GM19467 (cell line): ENCODE results near the gene BSX.

Experiments used
- ATAC-seq: cut with Tn5 transposase; IDR thresholded peaks from one replicate; pipeline ENCODE4 v1.9.1; 2021; ENCODE audit warnings: mild to moderate bottlenecking, moderate library complexity; ENCODE audit not compliant: unreplicated experiment

Gene BSX

DNA sequence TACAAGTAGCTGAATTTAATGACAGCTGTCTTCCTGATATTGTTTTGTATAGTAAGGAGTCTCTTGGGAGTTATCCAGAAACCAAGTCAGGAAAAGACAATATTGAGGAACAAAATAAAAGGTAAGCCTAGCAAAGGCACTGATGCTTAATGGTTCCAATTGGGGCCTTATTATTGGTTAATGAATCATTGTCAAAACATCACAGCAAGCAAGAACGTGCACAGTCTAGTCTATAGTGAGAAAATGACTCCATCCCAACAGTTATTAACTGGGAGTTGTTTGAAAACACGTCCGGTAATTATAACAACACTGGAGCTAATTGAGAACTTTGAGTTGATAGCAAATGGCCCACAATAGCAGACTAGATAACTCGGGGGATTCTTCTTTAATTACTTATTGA, 17.7 kb downstream of the BSX start:
- ATAC-seq, result no peak

DNA sequence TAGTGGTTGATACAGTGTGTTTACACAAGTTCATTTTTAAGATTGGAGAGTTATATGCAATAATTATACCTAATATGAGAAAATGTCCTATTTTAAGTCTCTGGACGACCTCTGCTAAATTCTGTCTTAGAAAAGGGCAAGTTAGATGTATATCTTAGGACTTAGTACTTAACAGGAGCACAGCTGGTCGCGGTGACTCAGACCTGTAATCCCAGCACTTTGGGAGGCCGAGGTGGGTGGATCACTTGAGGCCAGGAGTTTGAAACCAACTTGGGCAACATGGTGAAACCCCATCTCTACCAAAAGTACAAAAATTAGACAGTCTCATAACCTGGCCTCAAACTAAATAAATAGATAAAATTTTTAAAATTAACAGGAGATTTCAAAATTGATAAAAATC, 27.2 kb downstream of the BSX start:
- ATAC-seq, result no peak

GRCh38 chr11:122951211-122951610, 30.4 kb downstream of the BSX start:
- no peak for ATAC-seq

DNA sequence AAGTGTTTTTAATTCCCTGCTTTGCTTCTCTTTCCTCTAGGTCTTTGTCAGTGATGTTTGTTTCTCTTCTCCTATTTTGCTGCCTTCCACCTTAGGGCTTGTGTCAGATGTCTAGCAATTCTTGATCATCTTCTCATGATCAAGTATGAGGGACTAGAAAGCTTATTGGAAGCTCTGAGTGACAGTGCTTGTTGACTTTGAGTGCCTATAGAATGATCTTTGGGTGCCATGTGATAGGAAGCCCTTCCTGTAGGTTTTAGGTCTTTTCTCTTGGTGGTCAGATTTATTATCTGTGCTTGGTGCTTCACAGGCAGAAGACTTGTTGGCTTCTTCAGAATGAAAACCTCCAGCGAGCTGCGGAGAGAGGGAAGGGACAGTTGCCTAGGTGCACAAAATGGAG, 43.1 kb downstream of the BSX start:
- ATAC-seq, result no peak

- ATAC-seq, result no peak
Observed at GRCh38 chr11:122937983-122938382, 43.7 kb downstream of the BSX start.

DNA sequence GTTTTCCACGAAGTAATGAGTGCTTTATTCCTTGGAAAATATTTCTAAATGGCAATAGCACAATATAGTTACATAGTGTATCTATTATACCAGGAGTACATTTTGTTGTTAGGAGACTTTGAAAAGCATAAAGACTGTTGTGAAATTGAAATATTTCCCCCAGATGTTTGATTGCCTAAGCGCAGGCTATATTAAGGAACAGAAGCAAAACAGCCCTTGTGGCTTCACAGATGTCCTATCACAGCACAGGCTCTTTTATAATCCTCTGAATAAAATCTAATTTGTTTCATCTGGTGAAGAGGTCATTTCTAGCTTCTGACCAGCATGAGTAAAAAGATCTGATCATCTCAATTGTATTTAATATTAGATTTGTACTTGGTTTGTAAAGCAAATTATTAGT, 48.2 kb downstream of the BSX start:
- no peak for ATAC-seq

GRCh38 chr11:122931510-122931909, 50.1 kb downstream of the BSX start:
- no peak for ATAC-seq
